Activated CD8-positive, alpha-beta T cell treated with anti-CD3 and anti-CD28 coated beads for 36 hours (primary cell): ENCODE data around the gene VSIG8. TPM values are rescaled to one million over a fixed set of nuclear protein-coding genes. Genes with fewer than 3 reads are reported as not detected.
"Not testable (repeated sequence)": the region's sequence is repeated elsewhere in the genome, so short reads cannot be mapped to it uniquely, and the experiment has no call there.

Experiments
- ATAC-seq: fragments of 200-7000 bp; cut with Tn5 transposase; one replicate; pipeline ENCODE4 v1.10.0; 2021; ENCODE audit warnings: mild to moderate bottlenecking, moderate library complexity
- CTCF ChIA-PET: fragments of 350-600 bp; sonication (Branson Sonifier 250); formaldehyde crosslinking; loops from one replicate; lab custom pipeline; 2021; ENCODE audit warnings: antibody characterized with exemption; lab: Charles Lee
- POLR2A ChIA-PET: fragments of 350-600 bp; sonication (Branson Sonifier 250); formaldehyde crosslinking; loops from one replicate; lab custom pipeline; 2021; ENCODE audit warnings: antibody characterized with exemption; lab: Charles Lee
- DNase-seq: peaks from one replicate; pipeline ENCODE4 v3.0.0-alpha.2; 2020
- H3K27ac Mint-ChIP-seq: one replicate; pipeline ENCODE4 v1.8.0; 2021; ENCODE audit warnings: mild to moderate bottlenecking, mixed read lengths
- H3K27me3 Mint-ChIP-seq: one replicate; pipeline ENCODE4 v1.8.0; 2021; ENCODE audit warnings: mixed read lengths
- H3K36me3 Mint-ChIP-seq: one replicate; pipeline ENCODE4 v1.8.0; 2021; ENCODE audit warnings: low read depth, mixed read lengths
- H3K4me1 Mint-ChIP-seq: one replicate; pipeline ENCODE4 v1.8.0; 2021; ENCODE audit warnings: low read depth, mixed read lengths
- H3K4me3 Mint-ChIP-seq: one replicate; pipeline ENCODE4 v1.8.0; 2021; ENCODE audit warnings: mild to moderate bottlenecking, moderate library complexity, mixed read lengths
- H3K9me3 Mint-ChIP-seq: one replicate; pipeline ENCODE4 v1.8.0; 2021; ENCODE audit warnings: mixed read lengths
- CTCF ChIP-seq: fragments of 200-600 bp; IDR thresholded peaks from one replicate; pipeline ENCODE4 v1.8.0; 2022; ENCODE audit warnings: antibody characterized with exemption, mild to moderate bottlenecking
- intact Hi-C: fragments of 100-400 bp; cut with micrococcal nuclease; formaldehyde crosslinking; loops from one replicate; pipeline ENCODE4 v1.10.0; 2022
- total RNA-seq, 2 experiments: library from RNA; stranded (reverse); gene quantifications; one replicate each; pipeline ENCODE4 v1.2.3, GENCODE V29; 2021

The VSIG8 gene
- not detected for total RNA-seq

GRCh38 chr1:159862557-159862956 lies at the start of gene VSIG8:
VSIG8 (minus strand) TSS chr1:159862657; CDS start chr1:159862521, 136 bp downstream.
- H3K4me3 Mint-ChIP-seq: no peak within 1 kb of the TSS
- H3K4me1 Mint-ChIP-seq: peaks cover 11% of the 10 kb centered on the region
- no peak within 1 kb of the TSS for H3K27ac Mint-ChIP-seq
- no peak for TF ChIP-seq CTCF
- intact Hi-C loops: no loop called here
- no peak for DNase-seq
- no peaks in the 10 kb centered on the region for H3K36me3 Mint-ChIP-seq
- no peak for ATAC-seq
- CTCF ChIA-PET: no interaction called here
- POLR2A ChIA-PET: interaction anchor here (0.6 kb wide), 1 partner anchor 50 kb away, joined by 3 read pairs; no protein-coding TSS in a partner anchor
- no peaks in the 10 kb centered on the region for H3K27me3 Mint-ChIP-seq
- H3K9me3 Mint-ChIP-seq: no peaks in the 10 kb centered on the region

- Mint-ChIP-seq H3K9me3 (no peaks in the 10 kb centered on the region), H3K36me3 (peaks cover 9% of the 10 kb centered on the region), H3K4me1 (peaks cover 46% of the 10 kb centered on the region), H3K4me3 (no peak overlapping the region), H3K27ac (peak overlapping the region; percentile 93), H3K27me3 (no peaks in the 10 kb centered on the region)
- intact Hi-C loops: no loop called here
- TF ChIP-seq CTCF: no peak
- peak; percentile 29 for ATAC-seq
- ChIA-PET POLR2A (interaction anchor here (0.8 to 1.2 kb wide), 2 partner anchors 16 to 46 kb away, joined by 3 to 4 read pairs; no protein-coding TSS in a partner anchor), CTCF (interaction anchor here (1.3 to 1.5 kb wide), 2 partner anchors 111 to 112 kb away, joined by 3 to 4 read pairs; no protein-coding TSS in a partner anchor)
- DNase-seq: peak; percentile 52
Measured at GRCh38 chr1:159911326-159912070, 49.0 kb upstream of the VSIG8 start.

- intact Hi-C loops: no loop called here
- H3K27ac Mint-ChIP-seq: peak overlapping the region; percentile 5
- H3K4me3 Mint-ChIP-seq: no peak overlapping the region
- peaks cover 2% of the 10 kb centered on the region for H3K9me3 Mint-ChIP-seq
- ATAC-seq (no peak), DNase-seq (no peak)
- no peaks in the 10 kb centered on the region for H3K27me3 Mint-ChIP-seq
- no peak for TF ChIP-seq CTCF
- ChIA-PET POLR2A (interaction anchor here (0.6 to 2.0 kb wide), 2 partner anchors 16 to 53 kb away, joined by 3 to 12 read pairs; partner anchors contain the start of gene TAGLN2), CTCF (interaction anchor here (1.3 to 3.0 kb wide), 5 partner anchors 14 to 138 kb away, joined by 3 to 13 read pairs (median 5); no protein-coding TSS in a partner anchor)
- H3K4me1 Mint-ChIP-seq: peaks cover 34% of the 10 kb centered on the region
- peaks cover 2% of the 10 kb centered on the region for H3K36me3 Mint-ChIP-seq
Measured at GRCh38 chr1:159908031-159908940, 45.8 kb upstream of the VSIG8 start.

GRCh38 chr1:159906960-159907359 lies 44.5 kb upstream of the VSIG8 start:
- no peaks in the 10 kb centered on the region for H3K27me3 Mint-ChIP-seq
- CTCF ChIA-PET: interaction anchor here (1.3 to 3.0 kb wide), 5 partner anchors 12 to 140 kb away, joined by 3 to 13 read pairs (median 5); no protein-coding TSS in a partner anchor
- H3K9me3 Mint-ChIP-seq: peaks cover 2% of the 10 kb centered on the region
- peaks cover 26% of the 10 kb centered on the region for H3K4me1 Mint-ChIP-seq
- ATAC-seq (no peak), DNase-seq (no peak)
- H3K4me3 Mint-ChIP-seq: no peak overlapping the region
- H3K36me3 Mint-ChIP-seq: no peaks in the 10 kb centered on the region
- POLR2A ChIA-PET: interaction anchor here (2.0 kb wide), 1 partner anchor 17 kb away, joined by 12 read pairs; the partner anchor contains the start of gene TAGLN2
- TF ChIP-seq CTCF: no peak
- intact Hi-C loops: no loop called here
- H3K27ac Mint-ChIP-seq: no peak overlapping the region

- H3K27me3 Mint-ChIP-seq, H3K4me3 Mint-ChIP-seq, H3K27ac Mint-ChIP-seq, POLR2A ChIA-PET, ATAC-seq, H3K4me1 Mint-ChIP-seq, intact Hi-C loops, H3K9me3 Mint-ChIP-seq, H3K36me3 Mint-ChIP-seq, DNase-seq: not testable (repeated sequence)
- CTCF ChIA-PET: interaction anchor here (1.0 to 2.4 kb wide), 3 partner anchors 11 to 103 kb away, joined by 4 to 12 read pairs (median 8); no protein-coding TSS in a partner anchor
Measured at GRCh38 chr1:159904036-159904435, 41.6 kb upstream of the VSIG8 start.
